HG03439 (cell line): Measurements from ENCODE around the gene EPB41L5.
"Not testable (repeated sequence)": the region's sequence is repeated elsewhere in the genome, so short reads cannot be mapped to it uniquely, and the experiment has no call there.

Source experiments
- ATAC-seq: cut with Tn5 transposase; IDR thresholded peaks from one replicate; pipeline ENCODE4 v1.9.1; 2021; ENCODE audit warnings: mild to moderate bottlenecking, moderate library complexity; ENCODE audit not compliant: unreplicated experiment

The EPB41L5 gene

GRCh38 chr2:120094795-120095194 lies 81.9 kb downstream of the EPB41L5 start:
- ATAC-seq, result no peak

DNA sequence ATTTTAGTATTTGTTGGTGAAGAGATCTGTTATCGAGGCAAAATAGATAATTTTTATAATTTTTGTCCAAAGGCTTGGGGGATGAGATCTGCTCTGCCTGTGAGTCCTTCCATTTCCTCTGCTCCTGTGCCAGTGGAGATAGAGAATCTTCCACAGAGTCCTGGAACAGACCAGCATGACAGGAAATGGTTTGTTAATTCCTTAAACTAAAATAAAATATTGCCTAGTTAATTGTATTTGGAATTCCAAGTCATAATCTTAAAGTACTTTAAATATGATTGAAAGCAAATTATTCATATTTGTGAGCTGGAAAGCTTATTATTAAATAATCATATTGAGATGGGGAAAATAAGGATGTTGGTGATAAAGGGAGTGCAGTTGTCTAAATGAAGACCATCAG lies 87.8 kb downstream of the EPB41L5 start:
- ATAC-seq, result no peak

- no peak for ATAC-seq
These were observed 91.0 kb downstream of the EPB41L5 start for GRCh38 chr2:120103723-120104467.

- ATAC-seq, result no peak
These were observed 91.9 kb downstream of the EPB41L5 start for GRCh38 chr2:120104772-120105171.

GRCh38 chr2:120105360-120105759 lies 92.5 kb downstream of the EPB41L5 start:
- ATAC-seq, result peak; percentile 68

- ATAC-seq, result no peak
These were observed 95.2 kb downstream of the EPB41L5 start for GRCh38 chr2:120108049-120108448.

- no peak for ATAC-seq
These were observed 95.9 kb downstream of the EPB41L5 start for GRCh38 chr2:120108749-120109148.

GRCh38 chr2:120109186-120110061 lies 96.5 kb downstream of the EPB41L5 start:
- no peak for ATAC-seq

DNA sequence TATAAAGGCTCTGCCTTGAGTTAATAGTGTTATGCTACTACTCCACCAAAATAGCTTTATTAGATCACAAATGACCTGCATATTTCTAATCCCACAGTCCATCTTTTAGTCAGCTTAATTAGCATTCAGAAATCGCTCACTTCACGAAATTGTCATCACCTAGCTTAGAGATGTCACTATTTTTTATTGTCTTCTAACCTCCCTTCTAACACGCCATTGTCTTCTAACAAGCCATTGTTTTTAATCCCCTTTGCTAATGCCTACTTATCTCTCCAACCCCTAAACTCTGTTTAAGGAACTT lies 97.1 kb downstream of the EPB41L5 start:
- no peak for ATAC-seq

DNA sequence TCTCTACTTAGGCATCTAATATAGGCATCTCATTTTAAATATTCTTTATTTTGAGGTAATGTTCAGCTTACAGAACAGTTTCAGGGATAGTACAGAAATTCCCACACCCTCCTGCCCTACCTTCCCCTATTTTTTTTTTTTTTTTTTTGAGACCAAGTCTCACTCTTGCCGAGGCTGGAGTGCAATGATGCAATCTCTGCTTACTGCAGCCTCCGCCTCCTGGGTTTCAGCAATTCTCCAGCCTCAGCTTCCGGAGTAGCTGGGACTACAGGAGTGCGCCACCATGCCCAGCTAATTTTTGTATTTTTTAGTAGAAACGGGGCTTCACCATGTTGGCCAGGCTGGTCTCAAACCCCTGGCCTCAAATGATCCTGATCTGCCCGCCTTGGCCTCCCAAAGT lies 97.6 kb downstream of the EPB41L5 start:
- ATAC-seq, result no peak

GRCh38 chr2:120111193-120111592 lies 98.3 kb downstream of the EPB41L5 start:
- no peak for ATAC-seq

DNA sequence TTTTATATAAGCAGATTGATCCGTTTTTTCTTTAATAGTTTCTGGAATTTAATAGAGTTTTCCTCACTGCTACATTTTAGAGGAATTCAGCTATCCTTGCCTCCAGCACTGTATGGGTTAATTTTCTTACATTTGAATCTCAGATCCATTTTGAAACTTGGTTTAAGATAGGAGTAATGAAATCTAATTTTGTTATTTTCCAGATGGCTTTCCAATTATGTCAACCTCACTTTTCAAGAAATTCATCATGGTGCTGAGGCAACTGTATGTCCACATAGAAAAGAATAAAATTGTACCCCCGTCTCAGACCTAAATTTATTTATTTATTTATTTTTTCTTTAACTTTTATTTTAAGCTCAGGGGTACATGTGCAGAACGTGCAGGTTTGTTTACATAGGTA lies 105.1 kb downstream of the EPB41L5 start:
- ATAC-seq, result no peak

DNA sequence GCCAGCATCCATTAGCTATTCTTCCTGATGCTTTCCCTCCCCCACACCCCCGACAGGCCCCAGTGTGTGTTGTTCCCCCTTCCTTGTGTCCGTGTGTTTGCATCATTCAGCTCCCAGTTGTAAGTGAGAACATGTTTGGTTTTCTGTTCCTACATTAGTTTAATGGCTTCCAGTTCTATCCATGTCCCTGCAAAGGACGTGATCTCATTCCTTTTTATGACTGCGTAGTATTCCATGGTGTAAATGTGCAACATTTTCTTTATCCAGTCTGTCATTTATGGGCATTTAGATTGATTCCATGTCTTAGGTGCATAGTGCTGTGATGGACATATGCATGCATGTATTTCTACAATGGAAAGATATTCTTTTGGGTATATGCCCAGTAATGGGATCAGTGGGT lies 105.6 kb downstream of the EPB41L5 start:
- no peak for ATAC-seq

DNA sequence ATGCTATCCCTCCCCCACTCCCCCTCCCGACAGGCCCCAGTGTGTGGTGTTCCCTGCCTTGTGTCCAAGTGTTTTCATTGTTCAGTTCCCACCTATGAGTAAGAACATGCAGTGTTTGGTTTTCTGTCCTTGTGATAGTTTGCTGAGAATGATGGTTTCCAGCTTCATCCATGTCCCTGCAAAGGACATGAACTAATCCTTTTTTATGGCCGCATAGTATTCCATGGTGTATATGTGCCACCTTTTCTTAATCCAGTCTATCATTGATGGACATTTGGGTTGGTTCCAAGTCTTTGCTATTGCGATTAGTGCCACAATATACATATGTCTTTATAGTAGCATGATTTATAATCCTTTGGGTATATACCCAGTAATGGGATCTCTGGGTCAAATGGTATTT lies 108.5 kb downstream of the EPB41L5 start:
- ATAC-seq, result not testable (repeated sequence)

- ATAC-seq, result no peak
These were observed 110.2 kb downstream of the EPB41L5 start for GRCh38 chr2:120123090-120123489.

- ATAC-seq, result no peak
These were observed 112.3 kb downstream of the EPB41L5 start for GRCh38 chr2:120125195-120125594.

GRCh38 chr2:120128216-120128615 lies 115.3 kb downstream of the EPB41L5 start:
- no peak for ATAC-seq

GRCh38 chr2:120132190-120132589 lies 119.3 kb downstream of the EPB41L5 start:
- no peak for ATAC-seq

GRCh38 chr2:120132691-120133090 lies 119.8 kb downstream of the EPB41L5 start:
- no peak for ATAC-seq

- no peak for ATAC-seq
These were observed 120.8 kb downstream of the EPB41L5 start for GRCh38 chr2:120133572-120134244.

- no peak for ATAC-seq
These were observed 121.4 kb downstream of the EPB41L5 start for GRCh38 chr2:120134263-120134662.

- not testable (repeated sequence) for ATAC-seq
These were observed 122.1 kb downstream of the EPB41L5 start for GRCh38 chr2:120135013-120135412.
